HG02798 (cell line): ENCODE measurements around the gene STYXL2.

Source experiments
- ATAC-seq: cut with Tn5 transposase; IDR thresholded peaks from one replicate; pipeline ENCODE4 v1.9.1; 2021; ENCODE audit warnings: mild to moderate bottlenecking; ENCODE audit not compliant: unreplicated experiment, poor library complexity

STYXL2 gene

GRCh38 chr1:167105271-167106118, 11.6 kb downstream of the STYXL2 start:
- ATAC-seq, result no peak

GRCh38 chr1:167106119-167106461, 12.2 kb downstream of the STYXL2 start:
- no peak for ATAC-seq

DNA sequence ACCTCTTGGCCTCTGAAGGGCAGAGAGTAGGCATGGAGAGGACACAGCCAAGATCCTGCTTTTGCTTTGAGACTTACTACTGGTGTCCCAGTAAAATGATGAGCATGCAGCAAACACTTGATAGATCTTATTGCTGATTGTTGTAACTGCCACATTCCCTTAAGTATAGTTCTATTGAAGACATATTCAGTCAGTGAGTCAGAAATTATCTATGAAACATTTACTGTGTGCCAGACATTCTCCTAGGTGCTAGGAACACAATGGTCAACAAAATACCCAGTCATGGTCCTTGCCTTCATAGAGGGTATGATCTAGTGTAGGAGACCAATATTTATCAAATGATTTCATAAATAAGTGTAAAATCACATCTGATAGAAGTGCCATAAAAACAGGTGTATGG, 13.6 kb downstream of the STYXL2 start:
- ATAC-seq, result no peak

DNA sequence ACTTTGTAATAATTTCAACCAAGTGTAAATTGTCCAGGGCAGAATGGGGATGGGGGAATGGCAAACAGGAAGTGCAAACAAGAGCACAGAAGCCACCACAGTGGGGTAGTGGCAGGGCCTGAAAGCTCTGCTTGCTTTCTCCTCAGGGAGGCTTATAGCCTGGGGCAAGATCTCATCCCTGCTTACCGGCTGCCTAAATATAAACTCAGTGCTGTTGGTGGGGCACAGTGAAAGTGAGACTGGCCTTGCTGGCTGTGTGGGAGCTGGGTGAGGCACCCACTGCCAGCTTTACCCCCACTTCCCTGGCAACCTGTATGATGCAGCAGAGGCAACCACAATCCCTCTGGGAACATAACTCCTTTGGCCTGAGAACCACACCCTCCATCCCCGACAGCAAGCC, 15.2 kb downstream of the STYXL2 start:
- no peak for ATAC-seq

GRCh38 chr1:167110586-167110985, 16.7 kb downstream of the STYXL2 start:
- ATAC-seq, result no peak

GRCh38 chr1:167111868-167112709, 18.2 kb downstream of the STYXL2 start:
- no peak for ATAC-seq

DNA sequence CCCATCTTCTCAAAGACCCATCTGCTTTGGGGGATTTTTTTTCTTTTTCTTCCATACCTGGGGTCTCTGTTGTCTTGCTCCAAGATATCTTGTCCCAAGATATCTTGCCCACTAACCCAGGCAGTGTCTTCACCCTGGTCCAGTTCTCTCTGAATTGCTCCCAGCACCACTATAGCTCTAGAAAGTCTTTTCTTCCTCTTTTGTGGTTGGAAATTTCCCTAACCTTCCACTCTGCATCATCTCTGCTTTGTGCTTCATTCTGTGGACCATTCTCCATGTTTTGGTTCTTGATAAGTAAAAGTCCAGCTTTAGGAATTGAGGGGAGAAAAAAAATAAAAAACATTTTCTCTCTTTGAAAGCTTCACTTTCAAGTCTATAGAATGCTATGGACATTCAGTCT, 20.9 kb downstream of the STYXL2 start:
- ATAC-seq, result no peak

GRCh38 chr1:167115655-167116054, 21.8 kb downstream of the STYXL2 start:
- no peak for ATAC-seq

GRCh38 chr1:167116174-167116573, 22.3 kb downstream of the STYXL2 start:
- ATAC-seq, result no peak

GRCh38 chr1:167117225-167117624, 23.4 kb downstream of the STYXL2 start:
- no peak for ATAC-seq

DNA sequence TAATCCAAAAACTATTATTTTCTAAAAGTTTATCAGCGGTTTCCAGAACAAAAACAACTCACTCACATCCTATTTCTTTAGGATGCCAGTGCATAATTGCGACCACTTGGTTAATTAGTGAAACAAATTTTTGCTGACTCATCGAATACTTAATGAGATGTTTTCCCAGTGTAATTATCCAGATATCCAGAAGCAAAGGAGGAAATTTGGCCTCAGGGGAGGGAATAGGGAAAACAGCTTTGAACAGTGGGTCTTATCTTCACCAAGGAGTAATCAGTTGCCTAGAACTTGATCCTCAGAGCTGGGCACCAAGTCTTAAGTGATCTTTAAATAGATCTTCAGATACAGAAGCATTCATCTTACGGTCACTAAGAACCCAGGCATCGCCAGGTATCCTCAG, 24.3 kb downstream of the STYXL2 start:
- no peak for ATAC-seq

GRCh38 chr1:167119696-167120095, 25.8 kb downstream of the STYXL2 start:
- ATAC-seq, result no peak

DNA sequence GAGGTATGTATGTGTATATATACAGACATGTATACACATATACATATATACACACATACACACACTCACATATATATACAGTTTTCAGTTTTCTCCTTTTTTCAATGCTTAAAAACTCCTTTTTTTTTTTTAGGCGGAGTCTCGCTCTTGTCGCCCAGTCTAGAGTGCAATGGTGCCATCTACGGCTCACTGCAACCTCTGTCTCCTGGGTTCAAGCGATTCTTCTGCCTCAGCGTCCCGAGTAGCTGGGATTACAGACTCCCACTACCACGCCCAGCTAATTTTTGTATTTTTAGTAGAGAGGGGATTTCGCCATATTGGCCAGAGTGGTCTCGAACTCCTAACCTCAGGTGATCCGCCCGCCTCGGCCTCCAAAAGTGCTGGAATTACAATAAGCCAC, 27.0 kb downstream of the STYXL2 start:
- ATAC-seq, result no peak

DNA sequence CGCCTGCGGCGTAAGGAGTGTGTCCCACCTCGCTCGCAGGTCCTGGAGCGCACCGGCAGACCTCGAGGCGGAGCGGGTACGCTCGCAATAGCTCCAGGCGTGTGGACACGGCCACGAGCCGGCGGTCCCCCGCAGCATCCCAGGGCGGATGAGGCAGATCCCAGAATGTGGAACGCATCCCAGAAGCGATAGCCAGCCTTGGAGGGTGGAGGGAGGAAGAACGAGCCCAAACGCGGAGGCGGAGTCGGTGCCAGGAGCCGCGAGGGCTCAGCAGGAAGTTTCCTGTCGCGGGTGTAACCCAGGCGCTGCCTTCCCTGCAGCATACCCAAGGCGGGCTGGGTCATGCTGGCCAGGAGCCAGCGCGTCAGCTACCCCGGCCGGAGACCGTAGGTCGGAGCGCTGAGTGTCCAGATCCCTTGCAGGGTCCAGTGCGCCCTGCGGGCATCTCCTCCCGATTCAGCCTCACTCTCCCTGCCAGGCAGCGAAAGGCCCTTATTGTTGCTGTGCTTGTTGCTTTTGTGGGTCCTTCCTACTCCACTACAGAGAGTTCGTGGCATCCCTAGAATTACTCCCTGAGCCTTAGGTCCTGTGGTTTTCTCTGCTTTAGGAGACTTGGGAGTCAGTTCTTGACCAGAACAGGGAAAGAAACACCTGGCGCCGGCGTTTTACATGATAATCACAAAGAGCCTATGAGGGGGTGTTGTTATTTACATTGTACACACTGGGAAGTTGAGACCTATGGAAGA, 27.7 kb downstream of the STYXL2 start:
- no peak for ATAC-seq

- no peak for ATAC-seq
Measured at GRCh38 chr1:167122121-167122480, 28.2 kb downstream of the STYXL2 start.

DNA sequence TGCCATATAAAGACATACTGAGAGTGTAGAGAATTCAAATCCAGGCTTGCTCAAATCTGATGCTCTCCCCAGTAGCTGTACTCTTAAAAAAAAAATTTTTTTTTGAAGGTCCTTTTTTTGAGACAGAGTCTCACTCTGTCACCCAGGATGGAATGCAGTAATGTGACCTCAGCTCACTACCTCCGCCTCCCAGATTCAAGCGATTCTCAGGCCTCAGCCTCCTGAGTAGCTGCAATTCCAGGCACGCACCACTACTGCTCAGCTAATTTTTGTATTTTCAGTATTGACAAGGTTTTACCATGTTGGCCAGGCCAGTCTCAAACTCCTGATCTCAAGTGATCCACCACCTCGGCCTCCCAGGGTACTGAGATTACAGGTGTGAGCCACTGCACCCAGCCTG, 28.7 kb downstream of the STYXL2 start:
- ATAC-seq, result no peak

DNA sequence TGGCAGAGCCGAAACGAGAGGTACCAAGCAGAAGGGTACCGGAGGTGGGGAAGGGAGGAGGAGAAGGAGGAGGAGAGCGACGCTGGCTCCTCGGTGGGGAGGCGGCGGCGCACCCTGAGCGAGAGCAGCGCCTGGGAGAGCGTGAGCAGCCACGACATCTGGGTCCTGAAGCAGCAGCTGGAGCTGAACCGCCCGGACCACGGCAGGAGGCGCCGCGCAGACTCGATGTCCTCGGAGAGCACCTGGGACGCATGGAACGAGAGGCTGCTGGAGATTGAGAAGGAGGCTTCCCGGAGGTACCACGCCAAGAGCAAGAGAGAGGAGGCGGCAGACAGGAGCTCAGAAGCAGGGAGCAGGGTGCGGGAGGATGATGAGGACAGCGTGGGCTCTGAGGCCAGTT, 32.4 kb downstream of the STYXL2 start:
- no peak for ATAC-seq

- ATAC-seq, result no peak
Measured at GRCh38 chr1:167126811-167127210, 32.9 kb downstream of the STYXL2 start.

DNA sequence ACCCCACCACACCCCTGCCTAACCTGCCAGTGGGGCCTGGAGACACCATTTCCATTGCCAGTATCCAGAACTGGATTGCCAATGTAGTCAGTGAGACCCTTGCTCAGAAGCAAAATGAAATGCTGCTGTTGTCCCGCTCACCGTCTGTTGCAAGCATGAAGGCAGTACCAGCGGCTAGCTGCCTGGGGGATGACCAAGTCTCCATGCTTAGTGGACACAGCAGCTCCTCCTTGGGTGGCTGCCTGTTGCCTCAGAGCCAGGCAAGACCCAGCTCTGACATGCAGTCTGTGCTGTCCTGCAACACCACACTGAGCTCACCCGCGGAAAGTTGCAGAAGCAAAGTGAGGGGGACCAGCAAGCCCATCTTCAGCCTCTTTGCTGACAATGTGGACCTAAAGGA, 33.4 kb downstream of the STYXL2 start:
- ATAC-seq, result no peak

DNA sequence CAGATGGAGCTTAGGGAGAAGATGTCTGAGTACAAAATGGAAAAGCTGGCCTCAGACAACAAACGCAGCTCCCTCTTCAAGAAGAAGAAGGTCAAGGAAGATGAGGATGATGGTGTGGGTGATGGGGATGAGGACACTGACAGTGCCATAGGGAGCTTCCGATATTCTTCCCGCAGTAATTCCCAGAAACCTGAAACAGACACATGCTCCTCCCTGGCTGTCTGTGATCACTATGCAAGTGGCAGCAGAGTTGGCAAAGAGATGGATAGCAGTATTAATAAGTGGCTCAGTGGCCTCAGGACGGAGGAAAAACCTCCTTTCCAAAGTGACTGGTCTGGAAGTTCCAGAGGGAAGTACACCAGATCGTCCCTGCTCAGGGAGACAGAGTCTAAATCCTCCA, 33.8 kb downstream of the STYXL2 start:
- ATAC-seq, result no peak
